D721Med (cell line): ENCODE measurements around the gene NDOR1.

Source experiments
- DNase-seq: peaks from one replicate; pipeline ENCODE4 v3.0.0; 2011; ENCODE audit warnings: low spot score; ENCODE audit not compliant: insufficient read length
- FAIRE-seq: peaks from 2 replicates; lab custom pipeline; 2011; peaks lifted over from hg19 to GRCh38; lab: Jason Lieb, UNC
- CTCF ChIP-seq: IDR thresholded peaks from 2 replicates; pipeline ENCODE4 v1.5.1; 2012; ENCODE audit warnings: mild to moderate bottlenecking, control low read depth; ENCODE audit not compliant: insufficient read depth; ENCODE audit errors: missing control alignments

NDOR1 gene

GRCh38 chr9:137174722-137175293, 30.7 kb upstream of the NDOR1 start:
- DNase-seq (no peak), FAIRE-seq (no peak)
- TF ChIP-seq CTCF = no peak

GRCh38 chr9:137175345-137175961, 30.0 kb upstream of the NDOR1 start:
- FAIRE-seq (no peak), DNase-seq (no peak)
- peak; percentile 29 for TF ChIP-seq CTCF

- DNase-seq (no peak), FAIRE-seq (no peak)
- TF ChIP-seq CTCF = peak; percentile 56
These were observed 29.0 kb upstream of the NDOR1 start for GRCh38 chr9:137176302-137177182.

- DNase-seq (no peak), FAIRE-seq (no peak)
- no peak for TF ChIP-seq CTCF
These were observed 27.1 kb upstream of the NDOR1 start for GRCh38 chr9:137178201-137178938.

- FAIRE-seq (no peak), DNase-seq (no peak)
- TF ChIP-seq CTCF = no peak
These were observed 26.4 kb upstream of the NDOR1 start for GRCh38 chr9:137178939-137179630.

- no peak for TF ChIP-seq CTCF
- DNase-seq = no peak
- no peak for FAIRE-seq
These were observed 25.7 kb upstream of the NDOR1 start for GRCh38 chr9:137179761-137180160.
